ENCODE results near the gene TSG101.

GRCh38 chr11:18564149-18564548 is 37.4 kb upstream of the TSG101 start:
- no peak for TF ChIP-seq CTCF (IDR thresholded peaks at IDR 0.05; ENCODE audit: low read depth, low read length)
- TF ChIP-seq EZH2phosphoT487 (IDR thresholded peaks at IDR 0.05; ENCODE audit: low read depth), result no peak

All from OCI-LY3 (cell line).